Thoracic aorta (tissue), 2 donors: ENCODE data around the gene SPTAN1. TPM values are rescaled to one million over a fixed set of nuclear protein-coding genes. Genes with fewer than 3 reads are reported as not detected.
A peak's percentile ranks its signal among the peaks of the same experiment; 100 is the strongest.

Experiments
- ATAC-seq: fragments of 150-250 bp; one replicate; pipeline ENCODE4 v1.8.0; 2017; ENCODE audit warnings: low read depth; ENCODE audit not compliant: insufficient number of reproducible peaks, low FRiP score
- DNase-seq: peaks from one replicate; pipeline ENCODE4 v3.0.0-alpha.2; 2020; ENCODE audit warnings: low spot score
- H3K27ac ChIP-seq, 2 donors: fragments of 200-600 bp; sonication (generic); 1 replicate in 1 of 2; 2 replicates in 1 of 2; pipeline ENCODE4 v1.5.1; 2016; ENCODE audit warnings: mild to moderate bottlenecking in 2 of 2, moderate library complexity in 2 of 2
- H3K27me3 ChIP-seq: fragments of 200-600 bp; sonication (generic); replicated peaks from 2 replicates; pipeline ENCODE4 v1.6.0; 2016; ENCODE audit warnings: mild to moderate bottlenecking; ENCODE audit not compliant: insufficient read depth
- H3K36me3 ChIP-seq: fragments of 200-600 bp; sonication (generic); one replicate; pipeline ENCODE4 v1.5.1; 2016
- H3K4me1 ChIP-seq, 2 donors: fragments of 200-600 bp; sonication (generic); 1 replicate in 1 of 2; 2 replicates in 1 of 2; pipeline versions ENCODE4 v1.5.1 to v1.6.0; 2016; ENCODE audit warnings: low read depth in 2 of 2, mild to moderate bottlenecking in 1 of 2; ENCODE audit not compliant: control insufficient read depth in 1 of 2
- H3K4me3 ChIP-seq: fragments of 200-600 bp; sonication (generic); 2 replicates; pipeline ENCODE4 v1.5.1; 2016; ENCODE audit warnings: mild to moderate bottlenecking
- H3K9me3 ChIP-seq: fragments of 200-600 bp; sonication (generic); 2 replicates; pipeline ENCODE4 v1.5.1; 2016
- total RNA-seq, 2 donors: library from RNA; depleted of rRNA; stranded (reverse); fragments of >200 nt; gene quantifications; one replicate each; pipeline versions ENCODE4 v1.1.0 to v1.2.3, GENCODE V29; 2016
- TF ChIP-seq, protein P1 (sequence below): fragments of 200-600 bp; sonication (generic); IDR thresholded peaks from one replicate; pipeline ENCODE4 v1.5.1; 2019; ENCODE audit warnings: antibody characterized with exemption

The SPTAN1 gene
- total RNA-seq, 2 donors from 2014 or later: 324 to 348 TPM

DNA sequence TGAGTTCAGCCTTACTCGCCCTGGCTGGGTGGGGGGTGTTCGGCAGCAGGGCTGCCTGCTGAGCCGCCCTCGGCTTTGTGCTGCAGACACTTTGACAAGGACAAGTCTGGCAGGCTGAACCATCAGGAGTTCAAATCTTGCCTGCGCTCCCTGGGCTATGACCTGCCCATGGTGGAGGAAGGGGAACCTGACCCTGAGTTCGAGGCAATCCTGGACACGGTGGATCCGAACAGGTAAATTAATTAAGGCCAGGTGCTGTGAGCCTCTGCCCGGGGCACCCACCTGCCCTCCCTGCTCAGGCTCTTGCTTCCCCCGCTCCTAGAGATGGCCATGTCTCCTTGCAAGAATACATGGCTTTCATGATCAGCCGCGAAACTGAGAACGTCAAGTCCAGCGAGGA, 80.1 kb downstream of the SPTAN1 start:
- DNase-seq (no peak), ATAC-seq (no peak)
- H3K4me3 ChIP-seq: no peak overlapping the region
- H3K9me3 ChIP-seq: no peaks in the 10 kb centered on the region
- peaks cover 60% of the 10 kb centered on the region for H3K36me3 ChIP-seq
- H3K27me3 ChIP-seq: no peaks in the 10 kb centered on the region
- TF ChIP-seq, protein P1, sequence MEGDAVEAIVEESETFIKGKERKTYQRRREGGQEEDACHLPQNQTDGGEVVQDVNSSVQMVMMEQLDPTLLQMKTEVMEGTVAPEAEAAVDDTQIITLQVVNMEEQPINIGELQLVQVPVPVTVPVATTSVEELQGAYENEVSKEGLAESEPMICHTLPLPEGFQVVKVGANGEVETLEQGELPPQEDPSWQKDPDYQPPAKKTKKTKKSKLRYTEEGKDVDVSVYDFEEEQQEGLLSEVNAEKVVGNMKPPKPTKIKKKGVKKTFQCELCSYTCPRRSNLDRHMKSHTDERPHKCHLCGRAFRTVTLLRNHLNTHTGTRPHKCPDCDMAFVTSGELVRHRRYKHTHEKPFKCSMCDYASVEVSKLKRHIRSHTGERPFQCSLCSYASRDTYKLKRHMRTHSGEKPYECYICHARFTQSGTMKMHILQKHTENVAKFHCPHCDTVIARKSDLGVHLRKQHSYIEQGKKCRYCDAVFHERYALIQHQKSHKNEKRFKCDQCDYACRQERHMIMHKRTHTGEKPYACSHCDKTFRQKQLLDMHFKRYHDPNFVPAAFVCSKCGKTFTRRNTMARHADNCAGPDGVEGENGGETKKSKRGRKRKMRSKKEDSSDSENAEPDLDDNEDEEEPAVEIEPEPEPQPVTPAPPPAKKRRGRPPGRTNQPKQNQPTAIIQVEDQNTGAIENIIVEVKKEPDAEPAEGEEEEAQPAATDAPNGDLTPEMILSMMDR: no peak
- peaks cover 24 to 43% of the 10 kb centered on the region in 2 donors for H3K4me1 ChIP-seq
- no peak overlapping the region for H3K27ac ChIP-seq

DNA sequence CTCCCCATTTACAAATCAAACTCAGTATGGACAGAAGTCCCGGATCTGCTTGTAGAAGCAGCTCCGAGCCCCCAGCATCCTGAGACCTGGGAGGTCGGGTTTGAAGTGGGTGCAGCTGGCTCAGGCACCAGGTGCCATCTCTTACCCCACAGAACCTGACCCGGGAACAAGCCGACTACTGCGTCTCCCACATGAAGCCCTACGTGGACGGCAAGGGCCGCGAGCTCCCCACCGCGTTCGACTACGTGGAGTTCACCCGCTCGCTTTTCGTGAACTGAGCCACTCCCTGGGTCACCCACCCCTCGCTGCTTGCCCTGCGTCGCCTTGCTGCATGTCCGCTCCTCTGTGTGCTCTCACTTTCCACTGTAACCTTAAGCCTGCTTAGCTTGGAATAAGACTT, 80.7 kb downstream of the SPTAN1 start:
- H3K36me3 ChIP-seq: peaks cover 54% of the 10 kb centered on the region

DNA sequence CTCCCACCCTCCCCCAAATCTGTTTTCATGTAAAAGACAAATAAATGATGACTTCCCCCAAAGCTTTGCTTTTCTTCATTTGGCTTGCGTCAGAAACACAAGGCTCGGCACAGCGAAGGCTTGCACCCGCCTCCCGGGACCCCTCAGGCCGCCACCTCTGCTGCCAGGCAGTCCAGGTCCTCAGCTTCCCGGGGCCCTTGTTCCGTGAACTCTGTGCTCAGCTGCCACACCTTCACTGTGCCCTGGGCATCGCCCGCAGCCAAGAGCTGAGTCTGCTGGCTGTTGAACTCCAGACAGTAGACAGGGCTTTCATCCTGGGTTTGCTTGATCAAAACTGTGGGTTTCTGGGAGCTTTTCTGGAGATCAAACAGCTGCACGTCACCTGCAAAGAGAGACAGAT, 81.2 kb downstream of the SPTAN1 start:
- DNase-seq: no peak
- H3K27me3 ChIP-seq: no peaks in the 10 kb centered on the region
- H3K4me1 ChIP-seq: peaks cover 16 to 32% of the 10 kb centered on the region in 2 donors
- H3K27ac ChIP-seq: no peak overlapping the region
- ATAC-seq: no peak
- no peaks in the 10 kb centered on the region for H3K9me3 ChIP-seq
- H3K36me3 ChIP-seq: peaks cover 53% of the 10 kb centered on the region
- TF ChIP-seq, protein P1: no peak
- H3K4me3 ChIP-seq: no peak overlapping the region

More for the DNA sequence above, 80.7 kb downstream of the SPTAN1 start:
- ATAC-seq (no peak), DNase-seq (no peak)
- TF ChIP-seq, protein P1: no peak
- no peaks in the 10 kb centered on the region for H3K27me3 ChIP-seq
- no peak overlapping the region for H3K4me3 ChIP-seq
- H3K9me3 ChIP-seq: no peaks in the 10 kb centered on the region
- H3K4me1 ChIP-seq: peaks cover 22 to 38% of the 10 kb centered on the region in 2 donors
- no peak overlapping the region for H3K27ac ChIP-seq

DNA sequence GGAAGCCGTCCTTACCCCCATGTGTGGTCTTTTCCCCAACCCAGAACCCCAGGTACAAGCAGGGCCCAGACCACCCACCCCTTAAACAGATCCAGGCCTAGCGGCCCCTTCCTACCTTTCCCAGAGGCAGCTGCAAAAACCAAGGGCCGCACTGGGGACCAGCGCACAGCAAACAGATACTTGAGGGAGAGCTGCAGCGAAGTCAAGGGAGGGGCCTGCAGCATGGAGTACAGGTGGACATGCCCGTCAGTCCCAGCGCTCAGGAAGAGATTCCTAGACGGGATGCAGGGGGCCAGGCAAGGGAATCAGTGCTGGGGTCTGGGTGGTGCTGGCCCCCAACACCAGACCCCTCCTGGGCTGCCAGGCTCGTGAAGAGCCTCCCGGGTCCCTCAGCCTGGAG, 81.7 kb downstream of the SPTAN1 start:
- peaks cover 53% of the 10 kb centered on the region for H3K36me3 ChIP-seq
- H3K4me3 ChIP-seq: no peak overlapping the region
- H3K27me3 ChIP-seq: no peaks in the 10 kb centered on the region
- H3K9me3 ChIP-seq: no peaks in the 10 kb centered on the region
- TF ChIP-seq, protein P1: no peak
- ATAC-seq: no peak
- peak overlapping the region in 1 of 2 donors; percentile 90 for H3K27ac ChIP-seq
- peaks cover 13 to 27% of the 10 kb centered on the region in 2 donors for H3K4me1 ChIP-seq
- DNase-seq: no peak

DNA sequence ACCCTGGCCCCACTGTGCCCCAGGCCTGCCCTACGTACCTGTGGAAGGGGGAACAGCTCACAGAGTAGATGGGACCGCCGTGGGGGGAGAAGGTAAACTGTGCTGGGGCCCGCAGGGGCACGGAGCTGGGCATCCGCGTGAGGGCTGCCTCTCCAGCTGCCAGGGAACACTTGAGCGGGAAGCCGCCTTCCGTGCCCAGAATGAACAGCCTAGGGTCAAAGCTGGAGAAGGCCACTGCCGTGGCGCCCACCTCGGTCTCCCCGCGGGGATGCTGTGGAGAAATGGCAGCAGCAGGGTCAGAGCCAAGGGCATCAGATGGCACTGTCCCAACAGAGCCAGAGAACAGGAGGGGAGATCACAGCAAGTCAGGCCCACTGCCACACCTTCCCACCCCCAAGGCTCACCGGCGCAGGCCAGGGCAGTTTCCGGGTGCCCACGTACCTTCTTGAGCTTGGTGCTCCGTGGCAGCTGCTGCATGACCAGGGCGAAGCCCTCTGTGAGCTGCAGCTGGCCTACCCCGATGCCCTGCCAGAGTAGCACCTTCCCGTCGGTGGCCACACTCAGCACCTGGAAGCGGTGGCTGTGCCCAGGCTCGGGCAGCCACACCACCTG, 82.4 kb downstream of the SPTAN1 start:
- TF ChIP-seq, protein P1: no peak
- peak overlapping the region; percentile 1 for H3K4me3 ChIP-seq
- H3K9me3 ChIP-seq: no peaks in the 10 kb centered on the region
- DNase-seq: no peak
- no peaks in the 10 kb centered on the region for H3K27me3 ChIP-seq
- H3K4me1 ChIP-seq: peaks cover 13 to 26% of the 10 kb centered on the region in 2 donors
- peak overlapping the region; percentile 90 to 95 for H3K27ac ChIP-seq
- H3K36me3 ChIP-seq: peaks cover 46% of the 10 kb centered on the region
- ATAC-seq: no peak
